MCF 10A (cell line): ENCODE data around the gene CDK14. TPM values are rescaled to one million over a fixed set of nuclear protein-coding genes. Genes with fewer than 3 reads are reported as not detected.

Source experiments
- BruUV-seq: library from RNA; stranded (reverse); fragments of 400-500 nt; replicated peaks from 2 replicates; lab custom pipeline; 2021; lab: Mats Ljungman, UMichigan
- CTCF ChIA-PET: fragments of 300-600 bp; sonication (Branson Sonifier 250); formaldehyde crosslinking; extraction: SDS; loops from one replicate; lab custom pipeline; 2021; ENCODE audit warnings: antibody characterized with exemption, inconsistent platforms; lab: Yijun Ruan, JAX
- POLR2A ChIA-PET: fragments of 300-600, 350-650 bp; sonication (Branson Sonifier 250); formaldehyde crosslinking; extraction: SDS; loops from one replicate; lab custom pipeline; 2020; ENCODE audit warnings: antibody characterized with exemption, inconsistent platforms; lab: Yijun Ruan, JAX
- DNase-seq: peaks from one replicate; pipeline ENCODE4 v3.0.0-alpha.2; 2018; ENCODE audit not compliant: unreplicated experiment
- H3K27ac Mint-ChIP-seq: one replicate; pipeline ENCODE4 v1.8.0; 2022; ENCODE audit warnings: mild to moderate bottlenecking, low read depth, mixed read lengths; ENCODE audit not compliant: unreplicated experiment
- H3K27me3 Mint-ChIP-seq: one replicate; pipeline ENCODE4 v1.8.0; 2022; ENCODE audit warnings: mixed read lengths; ENCODE audit not compliant: insufficient read depth, unreplicated experiment
- H3K36me3 Mint-ChIP-seq: one replicate; pipeline ENCODE4 v1.8.0; 2022; ENCODE audit warnings: mild to moderate bottlenecking, moderate library complexity, mixed read lengths; ENCODE audit not compliant: insufficient read depth, unreplicated experiment
- H3K4me1 Mint-ChIP-seq: one replicate; pipeline ENCODE4 v1.8.0; 2022; ENCODE audit warnings: mixed read lengths; ENCODE audit not compliant: insufficient read depth, unreplicated experiment
- H3K4me3 Mint-ChIP-seq: one replicate; pipeline ENCODE4 v1.8.0; 2022; ENCODE audit warnings: mild to moderate bottlenecking, moderate library complexity, mixed read lengths; ENCODE audit not compliant: unreplicated experiment
- H3K9me3 Mint-ChIP-seq: one replicate; pipeline ENCODE4 v1.8.0; 2022; ENCODE audit warnings: mixed read lengths; ENCODE audit not compliant: unreplicated experiment
- CTCF ChIP-seq: fragments of 200-600 bp; IDR thresholded peaks from one replicate; pipeline ENCODE4 v1.8.0; 2022; ENCODE audit warnings: antibody characterized with exemption, mild to moderate bottlenecking; ENCODE audit not compliant: unreplicated experiment
- intact Hi-C: fragments of 100-400 bp; cut with micrococcal nuclease; formaldehyde crosslinking; loops from 2 replicates; pipeline ENCODE4 v1.14.1; 2022
- total RNA-seq: library from RNA; stranded (reverse); gene quantifications from 2 replicates; pipeline ENCODE4 v1.2.3, GENCODE V29; 2022

The CDK14 gene
- total RNA-seq, 1 experiment from 2014 or later: 32.0 TPM

DNA sequence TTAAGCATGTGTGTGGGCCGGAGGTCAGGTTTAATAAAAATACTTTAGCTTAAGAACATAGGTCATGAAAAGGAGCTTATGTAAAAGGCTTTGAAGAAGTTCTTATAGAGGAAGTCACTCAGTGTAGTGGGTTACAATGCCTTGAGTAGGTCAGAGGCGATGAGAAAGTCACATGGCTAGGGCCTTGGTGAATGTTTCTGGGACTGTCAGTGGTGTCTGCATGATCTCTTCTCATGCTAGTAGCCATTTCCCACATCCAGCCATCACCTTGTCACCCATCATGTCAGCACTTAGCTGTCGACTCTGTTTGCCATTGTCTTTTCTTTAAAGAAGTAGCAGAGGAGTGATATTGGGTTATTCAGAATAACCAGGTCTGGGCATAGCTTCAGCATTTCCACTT lies 236.6 kb downstream of the CDK14 start:
- TF ChIP-seq CTCF: no peak
- BruUV-seq: no TSS peak
- peaks cover 5% of the 10 kb centered on the region for H3K4me1 Mint-ChIP-seq
- peaks cover 8% of the 10 kb centered on the region for H3K9me3 Mint-ChIP-seq
- ChIA-PET POLR2A (interaction anchor here (1.0 kb wide), 1 partner anchor 13 kb away, joined by 3 read pairs; no protein-coding TSS in a partner anchor), CTCF (interaction anchor here (0.6 to 0.9 kb wide), 2 partner anchors 204 to 997 kb away, joined by 4 read pairs; no protein-coding TSS in a partner anchor)
- no peak for DNase-seq
- H3K27me3 Mint-ChIP-seq: no peaks in the 10 kb centered on the region
- H3K4me3 Mint-ChIP-seq: no peak overlapping the region
- intact Hi-C loops: no loop called here
- H3K27ac Mint-ChIP-seq: no peak overlapping the region
- no peaks in the 10 kb centered on the region for H3K36me3 Mint-ChIP-seq

- TF ChIP-seq CTCF: no peak
- no peak overlapping the region for H3K27ac Mint-ChIP-seq
- ChIA-PET POLR2A (no interaction called here), CTCF (interaction anchor here (0.9 kb wide), 1 partner anchor 204 kb away, joined by 4 read pairs; no protein-coding TSS in a partner anchor)
- BruUV-seq: no TSS peak
- no peak for DNase-seq
- intact Hi-C loops: no loop called here
- no peaks in the 10 kb centered on the region for H3K27me3 Mint-ChIP-seq
- peaks cover 7% of the 10 kb centered on the region for H3K9me3 Mint-ChIP-seq
- no peak overlapping the region for H3K4me3 Mint-ChIP-seq
- H3K36me3 Mint-ChIP-seq: no peaks in the 10 kb centered on the region
- H3K4me1 Mint-ChIP-seq: peaks cover 5% of the 10 kb centered on the region
Measured at GRCh38 chr7:90833443-90833842, 237.3 kb downstream of the CDK14 start.

DNA sequence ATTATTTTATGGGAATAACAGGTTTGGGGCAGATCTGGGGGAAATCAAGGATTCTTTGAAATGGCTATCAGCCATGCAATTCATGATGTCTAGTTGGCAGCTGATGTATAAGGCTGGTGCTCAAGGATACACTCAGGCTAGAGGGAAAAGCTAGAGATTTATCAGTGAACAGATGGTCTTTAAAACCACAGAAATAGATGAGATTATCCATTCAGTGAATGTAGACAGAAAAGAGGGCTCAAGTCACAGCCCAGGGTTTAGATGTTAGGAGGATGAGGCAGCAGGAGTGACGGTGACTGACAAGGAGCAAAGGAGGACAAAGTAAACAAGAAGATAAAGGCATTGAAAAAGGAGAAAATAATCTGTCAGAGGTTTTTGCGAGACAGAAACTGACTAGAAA lies 238.7 kb downstream of the CDK14 start:
- peaks cover 7% of the 10 kb centered on the region for H3K36me3 Mint-ChIP-seq
- no peaks in the 10 kb centered on the region for H3K9me3 Mint-ChIP-seq
- no peak for DNase-seq
- no peak overlapping the region for H3K4me3 Mint-ChIP-seq
- no peak for TF ChIP-seq CTCF
- H3K4me1 Mint-ChIP-seq: no peaks in the 10 kb centered on the region
- ChIA-PET CTCF (no interaction called here), POLR2A (no interaction called here)
- intact Hi-C loops: no loop called here
- H3K27me3 Mint-ChIP-seq: no peaks in the 10 kb centered on the region
- no TSS peak for BruUV-seq
- no peak overlapping the region for H3K27ac Mint-ChIP-seq

DNA sequence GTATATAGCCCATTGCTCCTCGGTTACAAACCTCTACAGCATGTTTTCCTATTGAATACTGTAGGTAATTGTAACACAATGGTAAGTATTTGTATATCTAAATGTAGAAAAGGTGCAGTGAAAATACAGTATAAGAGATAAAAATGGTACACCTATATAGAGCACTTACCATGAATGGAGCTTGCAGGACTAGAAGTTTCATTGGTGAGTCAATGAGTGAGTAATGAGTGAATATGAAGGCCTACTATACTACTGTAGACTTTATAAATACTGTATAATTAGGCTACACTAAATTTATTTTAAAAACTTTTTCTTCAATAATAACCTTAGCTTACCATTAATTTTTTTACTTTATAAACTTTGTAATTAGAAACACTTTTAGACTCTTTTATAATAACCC lies 239.7 kb downstream of the CDK14 start:
- TF ChIP-seq CTCF: no peak
- ChIA-PET POLR2A (interaction anchor here (0.6 kb wide), 1 partner anchor 1067 kb away, joined by 3 read pairs; no protein-coding TSS in a partner anchor), CTCF (interaction anchor here (0.6 kb wide), 1 partner anchor 1017 kb away, joined by 3 read pairs; no protein-coding TSS in a partner anchor)
- no TSS peak for BruUV-seq
- intact Hi-C loops: no loop called here
- Mint-ChIP-seq H3K9me3 (no peaks in the 10 kb centered on the region), H3K36me3 (peaks cover 7% of the 10 kb centered on the region), H3K27me3 (no peaks in the 10 kb centered on the region), H3K27ac (no peak overlapping the region), H3K4me1 (no peaks in the 10 kb centered on the region), H3K4me3 (no peak overlapping the region)
- DNase-seq: no peak
